ENCODE measurements around the gene ZBTB21.
"Not testable (repeated sequence)": the region's sequence is repeated elsewhere in the genome, so short reads cannot be mapped to it uniquely, and the experiment has no call there.

The ZBTB21 gene

DNA sequence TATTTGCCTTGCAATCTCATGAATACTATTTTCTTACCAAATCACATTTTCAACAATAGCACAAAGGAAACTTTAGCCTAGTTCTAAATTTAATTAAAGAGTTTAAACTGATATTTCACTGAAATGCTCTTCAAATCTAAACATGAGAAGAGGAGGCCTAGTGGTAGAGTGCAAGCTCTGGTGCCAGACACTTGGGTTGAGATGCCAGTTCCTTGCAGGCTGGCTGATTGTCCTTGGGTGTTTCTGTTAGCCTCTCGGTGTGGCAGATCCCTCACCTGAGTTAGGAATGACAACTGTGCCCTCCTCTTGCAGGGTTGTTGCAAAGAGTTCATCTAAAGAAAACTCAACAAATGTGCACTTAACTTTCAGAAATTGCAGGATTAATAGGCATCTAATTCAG is 12.5 kb downstream of the ZBTB21 start:
- TF ChIP-seq EZH2phosphoT487 (IDR thresholded peaks at IDR 0.05; ENCODE audit: low read depth): no peak
- TF ChIP-seq, protein P1, sequence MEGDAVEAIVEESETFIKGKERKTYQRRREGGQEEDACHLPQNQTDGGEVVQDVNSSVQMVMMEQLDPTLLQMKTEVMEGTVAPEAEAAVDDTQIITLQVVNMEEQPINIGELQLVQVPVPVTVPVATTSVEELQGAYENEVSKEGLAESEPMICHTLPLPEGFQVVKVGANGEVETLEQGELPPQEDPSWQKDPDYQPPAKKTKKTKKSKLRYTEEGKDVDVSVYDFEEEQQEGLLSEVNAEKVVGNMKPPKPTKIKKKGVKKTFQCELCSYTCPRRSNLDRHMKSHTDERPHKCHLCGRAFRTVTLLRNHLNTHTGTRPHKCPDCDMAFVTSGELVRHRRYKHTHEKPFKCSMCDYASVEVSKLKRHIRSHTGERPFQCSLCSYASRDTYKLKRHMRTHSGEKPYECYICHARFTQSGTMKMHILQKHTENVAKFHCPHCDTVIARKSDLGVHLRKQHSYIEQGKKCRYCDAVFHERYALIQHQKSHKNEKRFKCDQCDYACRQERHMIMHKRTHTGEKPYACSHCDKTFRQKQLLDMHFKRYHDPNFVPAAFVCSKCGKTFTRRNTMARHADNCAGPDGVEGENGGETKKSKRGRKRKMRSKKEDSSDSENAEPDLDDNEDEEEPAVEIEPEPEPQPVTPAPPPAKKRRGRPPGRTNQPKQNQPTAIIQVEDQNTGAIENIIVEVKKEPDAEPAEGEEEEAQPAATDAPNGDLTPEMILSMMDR (IDR thresholded peaks at IDR 0.05; ENCODE audit: low read depth, low read length): no peak
- H4K20me1 ChIP-seq (ENCODE audit: insufficient read depth, low read length): peaks cover 11% of the 10 kb centered on the region
- H2AFZ ChIP-seq (ENCODE audit: low read depth, low read length): no peak overlapping the region
- H3K9me3 ChIP-seq (ENCODE audit: insufficient read depth, low read length): no peaks in the 10 kb centered on the region
- H3K4me3 ChIP-seq (ENCODE audit: low read length): no peak overlapping the region
- no peak overlapping the region for H3K9ac ChIP-seq (ENCODE audit: low read length)
- no peak overlapping the region for H3K27ac ChIP-seq (ENCODE audit: low read length)
- no peak overlapping the region for H3K4me2 ChIP-seq (ENCODE audit: low read length)
- peaks cover 18% of the 10 kb centered on the region for H3K79me2 ChIP-seq (ENCODE audit: low read length)
- no peaks in the 10 kb centered on the region for H3K27me3 ChIP-seq (ENCODE audit: low read depth, low read length)
- H3K4me1 ChIP-seq (ENCODE audit: low read length): peaks cover 15% of the 10 kb centered on the region
- H3K36me3 ChIP-seq (replicated peaks; ENCODE audit: low read depth, low read length): peaks cover 51% of the 10 kb centered on the region

GRCh38 chr21:41995577-41995976 is 14.6 kb downstream of the ZBTB21 start:
- Histone ChIP-seq H3K4me1 (ENCODE audit: low read length) (no peaks in the 10 kb centered on the region), H4K20me1 (ENCODE audit: insufficient read depth, low read length) (no peaks in the 10 kb centered on the region)

GRCh38 chr21:41994613-41995012 is 15.5 kb downstream of the ZBTB21 start:
- H3K79me2 ChIP-seq (ENCODE audit: low read length); H3K9me3 ChIP-seq (ENCODE audit: insufficient read depth, low read length); H3K4me1 ChIP-seq (ENCODE audit: low read length); H3K9ac ChIP-seq (ENCODE audit: low read length); H3K27ac ChIP-seq (ENCODE audit: low read length); H3K27me3 ChIP-seq (ENCODE audit: low read depth, low read length); H3K4me2 ChIP-seq (ENCODE audit: low read length); H4K20me1 ChIP-seq (ENCODE audit: insufficient read depth, low read length); H3K4me3 ChIP-seq (ENCODE audit: low read length); H2AFZ ChIP-seq (ENCODE audit: low read depth, low read length): not testable (repeated sequence)
- peaks cover 46% of the 10 kb centered on the region for H3K36me3 ChIP-seq (replicated peaks; ENCODE audit: low read depth, low read length)

More at GRCh38 chr21:41995577-41995976, 14.6 kb downstream of the ZBTB21 start:
- no peak overlapping the region for H3K27ac ChIP-seq (ENCODE audit: low read length)
- H3K79me2 ChIP-seq (ENCODE audit: low read length): peaks cover 7% of the 10 kb centered on the region
- no peak overlapping the region for H3K4me2 ChIP-seq (ENCODE audit: low read length)
- H3K36me3 ChIP-seq (replicated peaks; ENCODE audit: low read depth, low read length): peaks cover 55% of the 10 kb centered on the region
- H3K4me3 ChIP-seq (ENCODE audit: low read length): no peak overlapping the region
- TF ChIP-seq, protein P1 (IDR thresholded peaks at IDR 0.05; ENCODE audit: low read depth, low read length): no peak
- TF ChIP-seq EZH2phosphoT487 (IDR thresholded peaks at IDR 0.05; ENCODE audit: low read depth): no peak
- no peaks in the 10 kb centered on the region for H3K27me3 ChIP-seq (ENCODE audit: low read depth, low read length)
- H3K9me3 ChIP-seq (ENCODE audit: insufficient read depth, low read length): no peaks in the 10 kb centered on the region
- no peak overlapping the region for H2AFZ ChIP-seq (ENCODE audit: low read depth, low read length)
- H3K9ac ChIP-seq (ENCODE audit: low read length): no peak overlapping the region

DNA sequence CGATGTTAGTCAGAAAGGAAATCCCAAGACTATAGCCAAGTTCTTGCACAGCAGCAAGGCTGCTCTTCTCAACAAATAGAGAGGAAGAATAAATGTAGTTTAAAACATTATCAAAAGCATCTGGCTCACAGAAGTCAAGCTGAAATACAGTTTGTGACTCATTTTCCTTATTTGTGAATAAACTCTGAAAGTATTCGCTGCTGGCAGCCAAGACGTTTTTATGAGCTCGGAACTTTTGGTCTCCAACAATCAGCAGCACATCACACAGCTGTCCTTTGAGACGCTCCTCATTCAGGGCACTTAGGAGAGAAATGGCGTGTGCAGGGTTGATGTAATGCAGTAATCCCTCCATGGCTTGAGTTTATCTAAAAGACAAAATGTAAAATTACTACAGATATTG is 16.4 kb downstream of the ZBTB21 start:
- TF ChIP-seq EZH2phosphoT487 (IDR thresholded peaks at IDR 0.05; ENCODE audit: low read depth): no peak
- Histone ChIP-seq H3K4me3 (ENCODE audit: low read length) (no peak overlapping the region), H3K9ac (ENCODE audit: low read length) (no peak overlapping the region), H3K79me2 (ENCODE audit: low read length) (peaks cover 3% of the 10 kb centered on the region; the same call in 1 of the 2 replicates), H3K36me3 (replicated peaks; ENCODE audit: low read depth, low read length) (peaks cover 39% of the 10 kb centered on the region), H4K20me1 (ENCODE audit: insufficient read depth, low read length) (no peaks in the 10 kb centered on the region), H3K9me3 (ENCODE audit: insufficient read depth, low read length) (no peaks in the 10 kb centered on the region), H3K27me3 (ENCODE audit: low read depth, low read length) (no peaks in the 10 kb centered on the region), H3K4me2 (ENCODE audit: low read length) (no peak overlapping the region), H3K4me1 (ENCODE audit: low read length) (no peaks in the 10 kb centered on the region), H3K27ac (ENCODE audit: low read length) (no peak overlapping the region), H2AFZ (ENCODE audit: low read depth, low read length) (no peak overlapping the region)

DNA sequence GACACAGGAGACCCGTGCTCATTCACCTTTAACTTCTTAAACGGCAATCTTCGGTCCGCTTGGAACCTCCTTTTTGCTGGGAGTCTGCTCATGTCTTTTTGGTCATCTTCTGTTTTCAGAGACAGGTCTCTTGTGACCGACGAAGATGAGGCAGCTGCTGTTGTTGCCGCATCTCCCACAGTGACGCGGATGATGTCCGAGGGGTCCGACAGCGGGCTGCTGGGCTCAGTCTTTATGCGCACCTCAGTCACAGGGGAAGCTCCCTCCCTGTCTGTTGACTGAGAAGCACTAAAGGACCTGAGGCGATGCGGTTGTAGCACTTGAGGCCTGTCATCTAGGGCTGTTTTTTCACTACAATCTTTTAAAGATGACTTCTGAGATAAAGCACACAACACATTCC is 17.6 kb downstream of the ZBTB21 start:
- no peak for TF ChIP-seq EZH2phosphoT487 (IDR thresholded peaks at IDR 0.05; ENCODE audit: low read depth)

More for the DNA sequence above, 17.6 kb downstream of the ZBTB21 start:
- H3K27me3 ChIP-seq (ENCODE audit: low read depth, low read length): no peaks in the 10 kb centered on the region
- H3K79me2 ChIP-seq (ENCODE audit: low read length): no peaks in the 10 kb centered on the region
- H3K27ac ChIP-seq (ENCODE audit: low read length): no peak overlapping the region
- H3K9me3 ChIP-seq (ENCODE audit: insufficient read depth, low read length): no peaks in the 10 kb centered on the region
- no peaks in the 10 kb centered on the region for H3K4me1 ChIP-seq (ENCODE audit: low read length)
- no peaks in the 10 kb centered on the region for H4K20me1 ChIP-seq (ENCODE audit: insufficient read depth, low read length)
- H3K9ac ChIP-seq (ENCODE audit: low read length): no peak overlapping the region
- no peak overlapping the region for H3K4me3 ChIP-seq (ENCODE audit: low read length)
- peaks cover 32% of the 10 kb centered on the region for H3K36me3 ChIP-seq (replicated peaks; ENCODE audit: low read depth, low read length)
- no peak overlapping the region for H3K4me2 ChIP-seq (ENCODE audit: low read length)
- H2AFZ ChIP-seq (ENCODE audit: low read depth, low read length): no peak overlapping the region

Data from OCI-LY3 (cell line).